GM19395 (cell line): ENCODE measurements around the gene TBC1D14.

Experiments
- ATAC-seq: cut with Tn5 transposase; IDR thresholded peaks from one replicate; pipeline ENCODE4 v1.9.1; 2021; ENCODE audit warnings: mild to moderate bottlenecking, moderate library complexity; ENCODE audit not compliant: unreplicated experiment

The TBC1D14 gene

DNA sequence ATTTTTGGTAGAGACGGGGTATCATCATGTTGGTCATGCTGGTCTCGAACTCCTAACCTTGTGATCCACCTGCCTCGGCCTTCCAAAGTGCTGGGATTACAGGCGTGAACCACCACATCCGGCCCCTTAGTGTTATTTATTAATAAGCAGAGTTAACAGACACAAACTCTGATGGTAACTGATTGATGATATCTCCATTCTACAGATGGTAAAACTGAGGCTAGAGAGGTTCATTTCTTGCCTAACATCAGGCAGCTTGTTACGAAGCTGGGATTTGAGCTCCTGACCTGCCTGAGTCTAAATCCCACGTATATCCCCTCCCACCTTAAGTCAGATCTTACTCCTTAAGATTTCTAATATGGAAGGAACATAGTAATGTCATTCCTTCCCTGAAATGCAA lies 36.9 kb downstream of the TBC1D14 start:
- ATAC-seq, result no peak

DNA sequence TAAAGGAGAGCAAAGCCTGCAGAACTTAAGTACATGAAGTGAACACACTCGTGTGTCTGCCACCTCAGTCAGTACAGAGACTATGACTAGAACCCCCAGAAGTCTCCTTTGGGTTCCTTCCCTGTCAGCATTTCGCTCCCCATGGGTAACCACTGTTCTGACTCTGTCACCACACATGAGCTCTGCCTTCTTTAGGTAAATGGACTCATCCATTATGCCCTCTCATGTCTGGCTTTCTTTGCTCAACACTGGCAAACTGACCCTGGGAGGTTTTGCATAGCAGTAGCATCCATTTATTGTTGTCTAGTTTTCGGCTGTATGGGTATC lies 38.5 kb downstream of the TBC1D14 start:
- ATAC-seq, result no peak

DNA sequence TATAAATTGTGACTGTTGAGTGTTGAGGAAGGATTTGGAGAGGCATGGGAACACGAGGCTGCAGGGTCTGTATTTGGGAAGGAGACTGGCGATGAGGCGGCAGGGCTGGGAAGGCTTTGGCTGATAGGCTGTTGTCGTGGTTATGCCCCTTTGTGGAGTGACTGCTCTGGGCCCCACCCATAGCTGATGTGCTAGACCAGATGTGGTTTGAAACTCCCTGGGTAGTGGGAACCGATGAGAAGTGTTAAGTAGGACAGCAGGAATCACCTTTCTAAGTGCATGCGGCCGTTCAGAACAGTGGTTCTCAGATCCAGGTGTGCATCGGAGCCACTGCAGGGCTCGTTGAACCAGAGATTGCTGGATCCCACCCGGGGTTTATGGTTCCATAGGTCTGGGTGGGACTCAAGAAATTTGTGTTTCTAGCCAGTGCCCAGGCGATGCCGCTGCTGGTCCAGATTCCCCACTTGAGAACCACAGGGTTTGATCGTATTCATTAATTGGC lies 42.3 kb downstream of the TBC1D14 start:
- no peak for ATAC-seq

DNA sequence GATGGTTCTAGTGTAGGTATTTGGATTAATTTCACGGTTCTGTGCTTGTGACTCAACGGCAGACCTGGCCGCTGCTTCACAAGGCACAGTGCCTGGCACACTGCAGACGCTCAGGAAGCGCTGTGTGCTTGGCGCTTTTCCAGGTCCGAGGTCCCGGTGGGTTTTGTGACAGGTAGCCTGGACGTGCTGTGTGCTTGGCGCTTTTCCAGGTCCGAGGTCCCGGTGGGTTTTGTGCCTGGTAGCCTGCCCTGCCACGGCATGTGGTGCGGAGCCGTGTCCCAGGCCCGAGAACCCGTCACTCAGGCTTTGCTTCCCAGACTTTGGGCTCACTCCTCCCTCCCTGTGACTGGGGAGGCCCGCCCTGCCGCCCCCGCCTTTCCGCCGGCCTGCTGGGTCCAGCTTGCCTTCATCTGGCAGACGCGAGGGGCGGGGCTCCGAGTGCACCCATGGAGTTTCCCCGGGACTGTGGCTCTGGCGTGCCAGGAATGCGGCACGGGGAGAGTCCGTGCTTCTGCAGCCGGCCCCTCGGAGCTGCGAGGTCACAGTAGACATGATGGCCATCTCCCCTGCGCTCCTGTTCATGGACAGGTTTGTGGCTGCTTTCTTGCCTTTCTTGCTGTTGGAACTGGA lies 44.2 kb downstream of the TBC1D14 start:
- ATAC-seq, result no peak

DNA sequence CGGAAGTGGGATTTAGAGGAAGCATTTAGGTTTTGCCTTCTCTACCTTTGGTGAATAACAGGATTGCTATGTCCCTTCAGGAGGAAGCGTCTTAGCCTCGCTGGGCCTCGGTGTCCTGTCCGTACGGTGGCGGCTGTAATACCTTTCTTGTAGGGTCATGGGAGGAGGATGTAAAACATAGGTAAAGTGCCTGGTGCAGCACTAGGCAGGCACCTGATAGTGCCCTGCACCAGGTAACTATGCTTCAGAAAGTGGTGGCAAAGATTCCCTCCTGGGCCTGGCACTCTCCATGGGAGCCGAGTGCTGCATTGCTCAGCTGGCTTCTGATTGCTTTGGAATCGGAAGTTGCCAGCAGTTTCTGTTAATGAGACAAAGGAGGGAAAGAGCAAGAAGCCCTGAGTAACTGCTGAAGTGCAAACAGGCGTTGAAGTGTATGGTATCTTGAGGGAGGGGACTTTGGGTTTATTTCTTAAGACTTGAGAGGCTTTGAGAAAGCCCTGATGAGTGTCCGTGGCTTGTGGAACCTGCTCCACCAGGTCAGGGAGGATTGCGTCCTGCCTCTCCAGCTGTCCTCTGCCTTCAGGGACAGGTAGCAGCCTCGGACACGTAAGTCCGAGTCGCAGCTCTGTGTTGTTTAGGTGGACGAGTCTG lies 45.8 kb downstream of the TBC1D14 start:
- ATAC-seq, result no peak

DNA sequence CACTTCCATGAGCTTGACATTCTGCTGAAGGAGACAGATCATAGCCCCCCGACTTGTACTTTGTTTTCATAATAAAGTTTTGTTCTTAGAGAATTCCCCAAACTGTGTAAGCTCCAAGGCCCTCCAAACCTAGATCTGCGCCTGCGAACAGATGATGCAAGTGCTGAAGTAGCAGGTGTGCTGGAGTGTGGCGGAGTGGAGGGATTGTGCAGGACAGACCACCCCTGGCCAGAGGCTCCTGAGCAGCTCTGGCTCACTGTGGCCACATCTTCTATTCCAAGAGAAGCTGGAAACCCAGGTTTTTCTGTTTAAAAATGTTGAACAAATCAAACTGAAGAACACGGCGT lies 46.4 kb downstream of the TBC1D14 start:
- no peak for ATAC-seq

DNA sequence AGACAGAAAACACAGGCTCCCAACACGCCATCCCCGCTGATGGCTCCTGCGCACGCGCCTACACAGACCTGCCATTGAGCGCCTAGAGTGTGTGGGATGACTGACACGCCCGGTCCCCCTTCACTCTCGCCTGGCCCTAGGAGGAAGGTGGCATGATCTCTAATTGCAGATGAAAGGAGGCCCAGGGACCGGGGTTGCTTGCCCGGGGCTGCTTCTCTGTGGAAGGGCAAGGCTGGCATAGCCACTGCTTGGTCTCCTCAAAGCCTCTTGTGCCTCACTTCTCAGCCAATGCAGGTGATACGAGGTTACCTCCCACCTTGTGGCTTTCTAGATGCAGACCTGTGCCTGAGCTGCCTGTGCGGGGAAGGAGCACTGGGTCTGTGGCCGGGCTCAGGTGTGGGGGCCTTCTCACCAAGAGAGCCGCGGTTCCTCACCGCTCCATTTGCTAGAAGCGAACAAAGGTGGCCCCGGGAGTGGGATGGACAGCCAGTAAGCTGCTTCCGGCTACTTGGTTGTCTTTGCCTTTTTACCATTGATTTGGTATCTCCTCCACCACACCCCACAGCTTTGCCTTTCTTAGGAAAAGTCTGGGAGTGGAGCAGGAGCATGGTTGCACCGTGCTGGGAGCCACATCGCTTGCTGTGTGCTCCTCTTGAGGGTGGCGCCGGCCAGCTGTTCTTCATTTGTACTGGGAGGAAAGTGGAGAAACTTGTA lies 47.0 kb downstream of the TBC1D14 start:
- ATAC-seq, result no peak

DNA sequence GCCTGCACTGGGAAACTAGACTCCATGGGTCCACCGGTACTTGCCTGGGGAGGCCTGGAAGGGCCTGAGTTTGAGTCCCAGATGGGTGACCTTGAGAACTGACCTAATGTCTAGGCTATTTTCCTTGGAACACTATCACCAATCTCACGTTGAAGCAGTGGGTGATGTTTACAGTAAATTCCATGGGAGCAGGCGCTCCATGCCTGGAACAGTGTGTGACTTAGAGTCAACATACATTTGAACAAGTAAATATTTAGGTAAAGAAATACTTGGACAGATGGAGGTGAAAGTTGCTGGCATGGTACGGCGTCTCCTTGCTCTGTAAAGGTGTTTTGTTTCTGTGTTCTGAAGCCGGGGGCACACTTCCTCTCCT lies 47.5 kb downstream of the TBC1D14 start:
- no peak for ATAC-seq

DNA sequence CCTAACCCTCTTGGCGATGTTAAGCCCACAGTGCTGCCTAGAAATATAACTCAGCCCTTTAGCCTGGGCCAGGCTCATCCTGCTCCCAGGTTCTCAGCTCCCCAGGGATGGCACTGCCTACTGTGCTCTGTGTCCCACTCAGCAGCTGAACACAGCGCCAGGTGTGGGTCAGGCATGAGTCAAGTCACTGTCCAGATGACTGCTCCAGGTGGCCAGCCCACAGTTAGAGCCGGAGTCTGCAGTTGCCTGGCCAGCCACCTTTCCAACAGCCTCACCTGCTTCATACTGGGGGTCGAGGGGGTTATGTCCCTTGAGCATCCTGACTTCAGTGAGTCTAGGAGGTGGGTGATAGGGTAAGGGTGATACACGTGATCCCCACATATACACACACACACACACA lies 48.4 kb downstream of the TBC1D14 start:
- ATAC-seq, result no peak

DNA sequence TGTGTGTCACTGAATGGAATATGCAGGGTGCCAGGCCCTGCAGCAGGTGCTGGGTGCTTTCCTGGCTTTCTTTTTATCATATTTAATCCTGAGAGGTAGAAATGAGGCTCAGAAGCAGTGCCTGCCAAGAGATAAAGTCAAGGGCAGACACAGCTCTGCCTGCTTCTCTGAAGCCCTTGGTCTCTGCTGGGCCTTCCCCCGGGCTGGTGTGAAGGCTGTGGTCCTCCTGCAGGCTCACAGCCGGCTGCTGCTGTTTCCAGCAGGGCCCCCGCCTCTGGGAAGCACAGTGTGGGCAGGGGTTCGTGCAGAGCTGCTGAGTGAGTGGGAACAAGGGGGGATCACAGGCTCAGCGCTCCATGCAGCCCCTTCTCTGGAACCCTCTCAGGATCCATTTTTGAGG lies 49.6 kb downstream of the TBC1D14 start:
- no peak for ATAC-seq

DNA sequence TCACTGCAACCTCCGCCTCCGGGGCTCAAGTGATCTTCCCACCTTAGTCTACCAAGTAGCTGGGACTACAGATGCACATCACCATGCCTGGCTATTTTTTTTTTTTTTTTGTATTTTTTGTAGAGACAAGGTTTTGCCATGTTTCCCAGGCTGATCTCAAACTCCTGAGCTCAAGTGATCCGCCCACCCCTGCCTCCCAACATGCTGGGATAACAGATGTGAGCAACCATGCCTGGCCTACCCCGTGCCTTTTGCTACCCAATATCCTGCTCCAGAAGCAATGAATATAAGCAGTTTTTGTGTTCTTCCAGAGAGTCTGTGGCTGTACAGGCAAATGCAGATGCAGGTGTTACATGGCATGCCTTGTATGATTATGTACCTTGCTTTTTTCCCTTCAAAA lies 50.5 kb downstream of the TBC1D14 start:
- no peak for ATAC-seq

DNA sequence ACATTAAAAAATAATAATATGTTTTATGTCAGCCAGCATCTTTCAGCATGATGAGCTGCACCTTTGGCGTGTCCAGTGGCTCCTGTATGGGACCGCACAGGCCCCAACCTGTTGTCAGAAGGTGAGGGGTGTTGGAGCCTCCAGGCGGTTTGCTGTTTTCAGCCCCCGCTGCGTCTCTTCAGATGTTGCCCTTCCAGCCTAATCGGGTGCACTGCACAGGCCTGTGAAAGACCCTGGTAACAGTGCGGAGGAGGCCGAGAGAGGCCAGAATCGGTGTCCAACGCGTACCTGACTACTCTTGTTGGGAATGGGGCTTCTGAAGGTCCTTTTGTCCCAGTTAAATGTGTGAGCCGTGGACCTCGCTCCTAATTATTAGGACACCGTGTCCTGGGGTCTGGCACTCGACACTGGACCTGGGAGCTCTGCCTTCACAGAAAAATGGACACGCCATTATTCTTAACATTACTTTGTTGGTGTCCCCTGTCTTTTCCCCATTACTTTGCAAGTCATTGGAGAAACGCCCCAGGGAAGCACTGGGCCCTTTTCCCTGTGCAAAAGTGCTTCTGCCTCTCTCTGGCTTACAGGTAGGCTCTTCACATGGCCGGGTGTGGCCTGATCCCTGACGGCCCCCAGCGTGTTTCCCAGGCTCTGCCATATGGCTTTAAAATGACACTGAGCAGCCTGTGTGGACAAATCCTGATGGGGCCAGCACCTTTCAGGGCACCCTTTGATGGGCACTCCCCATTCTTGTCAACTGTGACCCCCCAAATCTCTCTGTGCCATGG lies 51.2 kb downstream of the TBC1D14 start:
- ATAC-seq, result no peak

DNA sequence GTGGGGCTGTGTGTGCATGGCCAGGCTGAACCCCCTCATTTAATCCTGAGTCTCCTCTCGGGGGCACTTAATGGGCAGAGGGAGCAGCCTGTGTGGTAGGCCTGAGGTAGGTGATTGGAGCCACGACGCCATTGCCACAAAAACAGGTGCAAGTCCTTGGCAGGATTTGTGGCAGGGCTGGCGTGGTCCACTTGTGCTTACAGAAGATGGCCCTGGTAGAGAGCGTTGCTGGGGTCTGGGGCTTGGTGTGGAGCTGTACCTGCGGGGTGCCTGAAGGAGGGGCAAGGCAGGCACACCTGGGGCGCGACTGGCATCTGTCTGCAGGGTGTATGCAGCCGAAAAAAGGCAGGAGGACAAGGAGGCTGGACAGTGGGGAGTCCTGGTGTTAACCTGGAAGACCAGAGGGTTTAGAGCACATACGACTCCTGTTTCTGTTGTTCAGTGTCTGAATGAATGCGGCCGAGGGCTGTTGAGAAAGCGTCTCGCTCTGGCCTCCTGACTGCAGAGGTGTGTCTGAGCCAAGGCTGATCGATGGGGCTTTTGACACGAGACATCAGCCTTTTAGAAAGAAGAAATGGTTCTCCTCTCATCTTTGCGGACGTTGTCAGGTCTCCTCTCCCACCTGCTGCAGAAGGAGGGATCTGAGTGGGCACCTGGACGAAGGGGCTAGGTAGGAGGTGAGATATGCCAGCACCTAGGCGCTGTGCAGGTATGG lies 52.0 kb downstream of the TBC1D14 start:
- no peak for ATAC-seq

DNA sequence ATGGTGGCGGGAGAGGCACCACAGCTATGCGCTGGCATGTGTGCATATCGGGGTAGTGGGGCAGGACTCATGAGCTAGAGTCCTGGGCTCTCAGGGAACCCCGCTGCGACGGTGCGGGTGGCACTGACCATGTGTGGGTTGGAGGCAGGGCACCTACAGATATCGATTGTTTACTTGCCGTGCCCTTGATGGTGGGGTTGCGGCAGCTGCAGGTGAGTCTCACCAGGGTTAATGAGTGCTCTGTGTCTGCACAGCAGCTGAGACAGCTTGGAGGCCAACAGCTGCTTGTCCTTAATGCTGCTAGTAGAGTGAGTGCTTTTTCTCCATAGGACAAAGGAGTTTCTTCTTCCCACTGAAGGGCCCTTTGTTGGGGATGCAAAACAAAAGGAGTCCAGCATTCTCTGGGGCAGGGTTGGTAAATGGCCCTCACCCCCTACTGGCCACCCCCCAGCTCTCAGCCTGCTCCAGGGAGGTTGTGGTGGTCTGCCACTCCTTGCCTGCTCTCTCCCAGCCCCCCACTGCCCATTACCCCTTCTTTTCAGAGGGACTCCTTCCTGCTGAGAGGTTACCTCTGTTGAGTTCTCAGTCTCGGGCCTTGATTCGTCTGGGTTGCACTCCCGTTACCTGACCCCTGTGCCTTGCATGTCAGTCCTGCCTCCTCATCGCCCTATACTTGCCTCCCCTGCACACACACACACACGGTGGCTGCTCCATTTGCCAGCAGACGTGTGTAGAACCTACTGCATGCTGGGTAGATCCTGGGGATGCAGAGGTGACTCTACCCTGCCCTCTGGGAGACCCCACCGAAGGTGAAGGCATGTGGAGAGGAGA lies 52.8 kb downstream of the TBC1D14 start:
- ATAC-seq, result no peak

DNA sequence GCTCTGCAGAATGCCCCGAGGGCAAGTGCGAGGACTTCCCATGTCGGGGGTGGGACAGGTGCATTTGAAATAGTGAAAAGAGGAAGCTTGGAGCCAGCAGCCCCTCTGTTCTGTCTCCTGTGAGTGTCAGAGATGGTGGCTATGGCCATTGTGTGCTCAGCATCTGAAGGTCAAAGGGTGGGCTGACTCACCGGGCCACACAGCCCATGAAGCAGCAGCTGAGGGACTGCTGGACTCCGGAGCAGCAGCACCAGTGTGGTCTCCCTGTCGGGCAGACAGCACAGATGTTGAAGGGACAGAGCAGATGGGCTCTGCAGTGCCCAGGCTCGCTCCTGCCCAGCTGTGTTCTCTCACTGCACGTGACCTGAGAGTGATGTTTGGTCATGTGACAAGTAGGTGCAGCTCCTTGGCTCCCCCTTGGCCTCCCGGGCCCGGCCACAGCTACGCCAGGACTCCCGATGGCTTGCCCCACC lies 53.5 kb downstream of the TBC1D14 start:
- no peak for ATAC-seq

DNA sequence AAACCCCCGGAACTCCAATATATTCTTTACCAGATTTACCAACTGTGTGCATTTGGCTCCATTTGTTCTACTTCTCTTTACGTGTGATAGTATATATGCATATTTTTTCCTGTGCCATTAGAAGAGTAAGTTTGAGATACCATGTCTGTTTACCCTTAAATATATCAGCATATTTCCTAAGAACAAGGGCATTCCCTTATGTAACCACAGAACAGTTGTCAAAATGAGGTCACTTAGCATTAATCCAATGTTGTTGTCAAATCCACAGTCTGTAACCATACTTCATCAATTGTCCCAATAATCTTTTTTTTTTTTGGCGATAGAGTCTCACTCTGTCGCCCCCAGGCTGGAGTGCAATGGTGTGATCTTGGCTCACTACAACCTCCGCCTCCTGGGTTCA lies 55.2 kb downstream of the TBC1D14 start:
- ATAC-seq, result peak; percentile 10

DNA sequence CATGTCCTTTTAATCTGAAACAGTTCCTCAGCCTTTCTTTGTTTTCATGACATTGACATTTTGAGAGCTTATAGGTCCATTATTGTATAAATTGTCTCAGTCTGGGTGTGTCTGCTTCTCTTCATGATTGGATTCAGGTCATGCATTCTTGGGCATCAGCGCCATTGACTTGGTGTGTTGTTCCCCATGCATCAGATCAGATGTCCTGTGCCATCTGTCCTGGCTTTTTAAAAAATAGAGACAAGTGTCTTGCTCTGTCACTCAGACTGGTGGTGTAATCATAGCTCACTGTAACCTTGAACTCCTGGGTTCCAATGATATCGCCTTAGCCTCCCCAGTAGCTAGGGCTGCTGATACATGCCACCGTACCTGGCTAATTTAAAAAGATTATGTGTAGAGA lies 55.7 kb downstream of the TBC1D14 start:
- ATAC-seq, result no peak

DNA sequence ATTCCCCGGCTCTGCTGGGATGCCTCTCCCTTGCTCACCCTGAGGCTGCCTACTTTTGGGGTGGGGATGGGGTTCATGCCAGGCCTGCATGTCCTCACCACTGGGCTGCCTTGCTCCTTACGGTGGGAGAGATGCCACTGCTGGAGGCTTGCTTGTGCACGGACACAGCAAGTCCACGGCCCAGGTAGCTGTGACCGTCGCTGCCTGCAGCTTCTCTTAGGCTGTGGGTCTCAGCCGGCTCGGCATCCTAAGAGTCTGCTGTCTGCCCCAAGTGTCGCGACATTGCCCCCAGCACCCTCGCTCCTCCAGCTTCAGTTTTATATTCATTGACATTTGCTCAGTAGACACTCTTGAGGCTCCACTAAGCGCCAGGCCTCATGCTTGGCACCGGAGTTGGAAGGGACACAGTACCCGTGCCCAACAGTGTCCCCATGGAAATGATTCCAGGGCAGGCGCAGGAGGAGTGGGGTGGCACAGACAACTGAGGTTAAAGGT lies 58.3 kb downstream of the TBC1D14 start:
- no peak for ATAC-seq

DNA sequence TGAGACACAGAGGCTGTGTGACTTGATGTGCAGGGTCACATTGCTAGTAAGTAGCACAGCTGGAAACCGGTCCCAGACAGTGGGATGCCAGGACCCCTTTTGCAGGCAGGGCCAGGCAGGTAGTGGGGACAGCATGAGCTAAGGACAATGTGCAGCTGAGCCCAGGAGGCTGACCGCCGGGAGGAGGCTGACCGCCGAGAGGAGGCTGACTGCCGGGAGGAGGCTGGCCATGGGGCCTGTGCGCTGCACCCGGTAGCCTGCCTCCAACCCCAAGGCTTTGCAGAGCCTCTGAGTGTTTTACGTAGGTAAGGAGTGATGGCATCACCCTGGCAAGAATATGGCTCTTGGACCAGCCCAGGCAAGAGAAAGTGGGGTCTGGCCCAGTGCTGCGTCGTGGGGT lies 58.9 kb downstream of the TBC1D14 start:
- no peak for ATAC-seq
